Stimulated activated CD8-positive, alpha-beta memory T cell treated with anti-CD3 and anti-CD28 coated beads, Interleukin-12 subunit alpha, Interleukin-12 subunit beta, amount 100 ng/mL, for 4 hours (primary cell): Measurements from ENCODE around the gene CCDC192.
"Not testable (repeated sequence)": the region's sequence is repeated elsewhere in the genome, so short reads cannot be mapped to it uniquely, and the experiment has no call there.

Experiments
- DNase-seq: peaks from one replicate; pipeline ENCODE4 v3.0.0-alpha.2; 2020; ENCODE audit warnings: low read depth

CCDC192 gene

DNA sequence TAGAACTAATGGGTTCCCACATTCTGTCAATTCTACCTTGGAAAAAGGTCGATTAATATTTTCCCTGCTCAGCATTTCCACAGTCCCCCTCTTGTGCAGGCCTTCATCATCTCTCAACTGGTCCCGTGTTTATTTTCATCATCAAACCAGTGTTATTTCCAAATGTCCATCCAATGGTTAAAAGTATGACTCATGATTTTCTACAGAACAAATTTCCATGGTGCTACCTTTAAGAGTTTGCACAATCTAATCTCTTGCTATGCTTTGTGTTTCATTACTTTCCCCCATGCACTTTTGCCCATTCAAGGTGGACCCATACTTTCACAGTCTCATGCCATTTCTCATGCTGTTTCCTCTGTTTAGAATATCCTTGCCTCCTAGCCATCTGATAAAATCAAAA lies 143.7 kb downstream of the CCDC192 start:
- DNase-seq: no peak

DNA sequence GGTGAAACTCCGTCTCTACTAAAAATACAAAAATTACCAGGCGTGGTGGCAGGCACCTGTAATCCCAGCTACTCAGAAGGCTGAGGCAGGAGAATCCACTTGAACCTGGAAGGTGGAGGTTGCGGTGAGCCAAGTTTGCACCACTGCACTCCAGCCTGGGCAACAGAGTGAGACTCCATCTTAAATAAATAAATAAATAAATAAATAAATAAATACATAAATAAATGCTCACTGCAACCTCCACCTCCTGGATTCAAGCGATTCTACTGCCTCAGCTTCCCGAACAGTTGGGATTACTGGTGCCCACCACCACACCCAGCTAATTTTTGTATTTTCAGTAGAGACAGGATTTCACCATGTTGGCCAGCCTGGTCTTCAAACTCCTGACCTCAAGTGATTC lies 144.4 kb downstream of the CCDC192 start:
- DNase-seq: not testable (repeated sequence)

DNA sequence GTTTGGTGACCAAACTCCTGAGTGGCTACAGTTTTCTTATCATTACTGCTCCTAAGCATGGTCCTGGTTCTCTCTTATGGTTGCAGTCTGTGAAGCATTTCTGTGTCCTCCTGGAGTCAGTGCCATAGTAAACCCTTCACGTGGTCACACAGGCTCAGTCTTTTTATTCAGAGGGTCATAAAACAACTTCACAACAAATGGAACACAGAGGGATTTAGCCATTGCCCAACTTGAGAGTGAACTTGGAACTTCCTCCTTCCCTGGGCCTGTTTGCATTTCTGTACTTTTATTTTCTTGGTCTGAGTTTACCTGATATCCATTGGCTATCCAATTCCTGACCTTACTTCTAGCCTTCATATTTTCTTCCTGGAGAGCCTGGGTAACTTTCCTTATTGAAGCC lies 144.9 kb downstream of the CCDC192 start:
- no peak for DNase-seq

DNA sequence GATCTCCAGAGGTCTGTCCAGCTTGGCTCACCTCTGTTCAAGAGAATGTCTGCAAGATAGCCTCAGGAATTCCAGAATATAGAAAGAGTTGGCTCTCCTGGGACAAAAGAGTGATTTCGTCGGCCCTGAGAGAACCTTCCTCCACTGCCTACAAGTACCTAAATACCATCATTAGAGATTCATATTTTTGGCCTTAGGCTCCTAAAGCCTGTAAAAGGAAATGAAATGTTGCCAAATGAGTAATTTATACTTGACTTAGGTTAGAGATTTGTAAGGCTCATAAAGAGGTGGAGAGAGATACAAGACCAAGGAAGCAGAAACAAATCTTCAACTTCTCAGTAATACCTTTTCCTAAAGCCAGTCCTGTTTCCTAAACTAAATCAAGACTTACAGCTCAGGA lies 146.2 kb downstream of the CCDC192 start:
- no peak for DNase-seq

DNA sequence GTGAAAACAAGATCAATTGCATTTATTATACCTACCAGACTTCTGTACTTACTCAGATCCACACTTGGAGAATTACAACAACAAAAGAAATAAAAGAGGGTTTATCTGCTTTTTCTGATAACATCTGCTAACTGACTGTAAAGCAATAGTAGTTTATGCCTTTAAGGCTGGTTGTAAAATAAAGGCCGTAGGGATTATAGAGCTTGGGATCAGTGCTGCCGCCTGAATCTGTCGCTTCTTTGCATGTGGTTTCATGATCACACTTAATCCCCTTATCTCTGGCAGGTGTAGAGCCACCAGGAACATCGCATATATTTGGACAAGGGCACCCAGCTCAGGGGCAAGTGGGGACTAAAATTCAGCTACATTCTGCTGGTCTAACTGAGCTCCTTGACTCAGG lies 146.7 kb downstream of the CCDC192 start:
- DNase-seq: no peak

DNA sequence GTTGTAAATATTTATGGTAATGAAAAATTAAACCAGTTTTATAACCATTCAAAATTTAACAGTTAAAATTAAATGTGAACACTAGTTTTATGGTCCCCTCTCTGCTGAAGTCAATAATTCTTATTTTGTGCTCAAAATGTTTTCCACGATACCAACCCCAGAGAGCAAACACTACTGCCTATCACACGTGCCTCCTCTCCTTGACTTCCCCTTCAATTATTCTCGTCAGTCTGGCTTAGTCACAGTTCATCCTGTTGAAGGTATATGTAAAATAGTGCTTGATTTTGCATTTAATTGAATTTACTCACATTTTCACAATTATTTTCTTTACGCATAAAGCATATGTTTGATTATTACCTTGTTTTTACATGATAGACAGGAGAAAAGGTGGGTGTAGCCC lies 148.8 kb downstream of the CCDC192 start:
- no peak for DNase-seq

DNA sequence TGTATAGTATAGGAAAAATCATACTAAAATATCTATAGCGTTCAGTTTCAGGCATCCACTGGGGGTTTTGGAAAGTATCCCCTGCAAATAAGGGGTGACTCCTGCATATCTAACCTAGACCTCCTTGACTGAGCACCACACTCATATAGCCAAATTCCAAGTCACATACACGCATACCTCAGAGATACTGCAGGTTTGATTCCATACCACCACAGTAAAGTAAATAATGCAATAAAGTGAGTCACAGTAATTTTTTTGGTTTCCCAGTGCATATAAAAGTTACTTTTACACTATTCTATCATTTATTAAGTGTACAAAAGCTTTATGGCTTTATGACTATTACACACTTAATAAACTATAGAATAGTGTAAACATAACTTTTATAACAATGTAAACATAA lies 151.3 kb downstream of the CCDC192 start:
- DNase-seq: no peak

DNA sequence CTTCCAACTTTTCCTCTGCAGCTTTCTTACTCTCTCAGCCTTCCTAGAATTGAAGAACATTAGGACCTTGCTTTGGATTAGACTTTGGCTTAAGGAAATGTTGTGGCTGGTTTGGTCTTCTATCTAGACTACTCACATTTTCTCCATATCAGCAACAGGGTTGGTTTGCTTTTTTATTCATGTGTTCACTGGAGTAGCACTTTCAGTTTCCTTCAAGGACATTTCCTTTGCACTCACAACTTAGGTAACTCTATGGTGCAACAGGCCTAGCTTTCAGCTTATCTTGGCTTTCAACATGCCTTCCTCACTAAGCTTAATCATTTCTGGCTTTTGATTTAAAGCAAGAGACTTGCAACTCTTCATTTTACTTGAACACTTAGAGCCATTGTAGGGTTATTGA lies 153.1 kb downstream of the CCDC192 start:
- DNase-seq: no peak

DNA sequence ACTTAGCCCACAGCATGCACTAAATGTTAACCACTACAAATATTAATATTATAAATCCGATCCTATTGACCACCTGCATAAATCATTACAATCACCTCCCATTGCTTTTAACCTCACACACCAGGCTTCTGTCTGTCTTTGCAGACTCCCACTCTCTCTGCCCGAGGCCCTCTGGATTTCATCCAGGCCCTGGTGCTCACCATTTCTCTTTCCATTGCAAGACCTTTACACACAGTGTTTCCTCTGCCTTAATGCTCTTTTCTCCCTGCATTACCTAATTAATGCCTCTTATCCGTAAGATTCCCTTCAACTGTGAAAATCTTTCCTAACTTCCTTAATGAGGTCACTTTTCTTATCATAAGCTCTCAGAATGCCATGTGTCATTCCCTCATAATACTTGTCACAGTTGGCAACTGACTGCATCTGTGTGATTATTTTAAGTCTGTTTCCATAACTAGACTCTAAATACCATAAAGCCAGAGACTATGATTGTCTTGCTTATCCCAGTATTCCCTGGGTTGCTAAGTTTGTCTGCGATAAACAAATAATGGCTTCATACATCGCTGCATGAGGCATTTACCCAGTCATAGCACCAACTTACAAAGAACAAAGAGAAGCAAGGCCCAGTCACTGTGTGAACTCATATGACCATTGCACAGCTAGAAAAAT lies 155.1 kb downstream of the CCDC192 start:
- DNase-seq: no peak

DNA sequence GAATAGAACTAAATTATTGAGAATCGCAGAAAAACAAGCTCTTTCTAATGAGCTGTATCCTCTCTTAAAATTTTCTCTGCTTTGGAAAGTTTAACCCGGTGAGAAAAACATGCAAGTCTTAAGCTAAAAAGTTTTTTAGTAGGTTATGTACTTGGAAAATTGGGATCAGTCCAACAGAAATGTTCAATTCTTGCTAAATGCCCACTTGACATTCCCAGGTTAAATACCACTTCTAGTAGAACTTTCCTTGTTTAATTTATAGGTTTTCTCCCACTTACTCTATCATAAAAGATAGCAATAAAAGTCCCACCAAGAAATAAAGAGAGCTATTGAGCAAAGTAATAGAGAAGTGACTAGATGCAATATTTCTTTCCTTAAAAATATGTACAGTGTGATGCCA lies 157.1 kb downstream of the CCDC192 start:
- DNase-seq: no peak

DNA sequence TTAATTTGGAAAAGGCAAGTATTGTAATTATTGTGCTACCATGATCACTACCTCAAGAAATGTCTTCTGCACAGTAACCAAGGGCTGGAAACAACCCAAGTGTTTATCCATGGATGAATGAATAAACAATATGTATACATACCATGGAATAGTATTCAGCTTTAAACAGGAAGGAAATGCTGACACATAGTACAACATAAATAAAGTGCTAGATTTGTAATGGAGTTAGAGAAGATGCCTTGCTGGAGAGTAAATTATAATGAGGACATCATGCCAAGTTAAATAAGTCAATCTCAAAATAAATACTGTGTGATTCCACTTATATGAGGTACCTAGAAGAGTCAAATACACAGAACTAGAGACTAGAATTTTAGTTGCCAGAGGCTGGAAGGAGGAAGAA lies 160.0 kb downstream of the CCDC192 start:
- DNase-seq: no peak

DNA sequence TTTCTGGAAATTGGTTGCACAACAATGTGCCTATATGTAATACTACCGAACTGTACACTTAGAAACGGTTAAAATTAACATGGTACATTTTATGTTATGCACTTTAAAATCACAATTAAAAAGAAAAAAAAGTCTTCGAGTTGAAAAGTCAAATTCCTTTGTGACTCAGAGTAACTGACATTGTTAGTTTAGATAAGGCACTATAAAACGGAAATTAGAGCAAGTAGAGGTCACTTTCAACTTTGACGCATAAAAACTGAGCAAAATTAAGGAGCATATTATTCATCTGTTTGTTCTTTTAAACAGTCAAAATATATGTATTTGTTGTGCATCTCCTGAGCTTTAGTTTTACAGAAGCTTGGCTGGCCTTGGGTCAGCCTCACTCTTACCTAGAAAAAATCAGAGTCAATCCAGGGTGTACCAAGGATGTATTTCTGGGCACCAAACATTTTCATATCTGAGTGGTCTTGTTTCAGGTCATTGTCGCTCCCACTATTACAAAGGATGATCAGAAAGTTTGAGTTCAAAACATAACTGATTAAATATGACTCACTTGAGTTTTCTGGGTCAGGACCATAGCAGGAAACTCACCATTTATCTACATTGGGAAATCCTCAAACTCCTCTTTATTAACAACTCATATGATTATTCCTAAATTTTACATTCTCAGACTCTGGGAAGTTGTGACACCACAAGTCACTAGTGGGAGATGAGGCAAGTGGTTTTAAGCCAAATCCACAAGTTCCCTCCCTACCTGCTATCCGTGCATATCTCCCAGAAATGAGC lies 160.6 kb downstream of the CCDC192 start:
- DNase-seq: no peak

DNA sequence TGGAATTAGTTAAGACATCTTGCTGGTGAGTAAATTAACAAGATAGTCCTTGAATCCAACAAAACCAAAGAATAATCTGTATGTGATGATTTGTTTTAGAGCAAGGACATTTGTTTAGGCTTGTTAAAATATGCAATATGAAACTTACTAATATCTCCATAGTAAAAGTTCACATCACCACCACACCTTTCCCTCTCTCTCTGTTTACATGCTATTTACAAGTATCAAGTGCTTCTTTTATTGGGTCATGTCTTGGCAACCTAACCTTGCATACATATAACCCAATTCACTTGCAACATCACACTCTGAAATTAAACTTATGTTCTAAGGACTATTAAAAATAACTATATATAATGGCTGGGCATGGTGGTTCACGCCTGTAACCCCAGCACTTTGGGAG lies 161.3 kb downstream of the CCDC192 start:
- DNase-seq: no peak

DNA sequence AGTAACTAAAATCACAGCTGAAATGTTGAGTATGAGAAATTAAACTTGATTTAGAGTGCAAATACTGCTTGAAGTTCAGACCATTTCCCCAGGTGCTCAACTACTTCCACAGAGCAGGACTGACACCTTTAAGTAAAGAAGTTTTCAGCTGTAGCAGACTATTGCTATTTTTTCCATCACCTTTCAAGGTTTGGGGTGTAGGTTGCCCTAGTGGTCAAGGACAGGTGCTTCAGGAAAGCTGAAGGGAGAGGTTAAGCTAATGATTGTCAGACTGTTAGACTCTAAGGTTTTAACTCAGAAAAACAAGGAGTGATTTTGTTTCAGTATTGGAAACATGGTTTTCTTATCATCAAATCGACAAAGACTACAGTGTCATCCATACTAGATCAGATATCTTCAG lies 162.1 kb downstream of the CCDC192 start:
- DNase-seq: no peak

DNA sequence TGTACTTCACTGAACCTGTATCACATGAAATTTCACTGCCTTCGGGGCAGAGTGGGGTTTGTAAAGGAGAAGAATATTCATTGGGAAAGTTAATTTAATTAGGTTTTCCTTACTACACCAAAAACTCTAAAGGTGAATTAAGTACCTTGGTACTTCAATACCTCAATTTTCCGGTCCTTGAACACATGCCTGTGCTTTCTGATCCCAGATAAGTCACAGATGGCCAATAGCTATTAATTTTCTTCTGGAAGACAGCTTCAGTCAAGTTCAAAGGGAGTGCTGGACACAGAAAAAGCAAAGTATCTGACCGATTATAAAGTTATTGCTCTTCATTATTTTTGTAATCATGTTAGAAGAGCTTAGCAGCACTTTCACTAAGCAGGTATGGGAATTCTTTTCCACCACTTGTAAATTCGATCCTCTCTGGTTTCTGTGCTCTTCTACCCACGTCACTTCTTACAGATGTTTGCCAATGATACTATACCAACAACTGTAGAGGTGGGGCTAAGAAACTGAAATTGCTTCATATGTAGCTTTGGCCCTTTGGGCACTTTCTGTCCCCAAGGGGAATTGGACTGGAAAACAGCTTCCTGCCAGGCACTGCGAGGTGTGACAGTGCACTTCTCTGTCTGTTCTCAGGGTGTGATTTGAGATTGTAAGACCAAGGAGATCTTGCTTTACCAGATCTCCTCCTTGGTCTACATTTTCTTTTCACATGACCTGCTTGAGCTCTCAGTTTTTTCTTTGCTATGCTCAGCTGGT lies 164.0 kb downstream of the CCDC192 start:
- DNase-seq: no peak

DNA sequence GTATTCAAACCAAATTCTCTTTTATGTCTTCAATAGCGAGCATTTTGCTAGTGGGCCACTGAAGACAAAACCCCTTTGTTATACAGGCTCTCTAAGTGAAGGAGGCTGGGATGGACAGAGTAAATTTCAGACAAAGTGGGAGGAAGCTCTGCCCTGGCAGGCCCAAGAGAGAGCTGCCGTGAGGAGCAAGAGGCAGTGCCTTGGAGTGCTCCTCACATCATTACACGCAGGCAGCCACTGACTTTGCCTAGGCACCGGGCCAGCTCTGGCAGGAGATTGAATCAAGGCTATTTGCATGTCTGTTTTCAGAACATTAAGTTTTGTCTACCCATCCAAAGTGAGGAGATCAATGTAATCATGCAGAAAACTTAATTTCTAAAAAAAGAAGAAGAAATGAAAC lies 167.7 kb downstream of the CCDC192 start:
- no peak for DNase-seq

DNA sequence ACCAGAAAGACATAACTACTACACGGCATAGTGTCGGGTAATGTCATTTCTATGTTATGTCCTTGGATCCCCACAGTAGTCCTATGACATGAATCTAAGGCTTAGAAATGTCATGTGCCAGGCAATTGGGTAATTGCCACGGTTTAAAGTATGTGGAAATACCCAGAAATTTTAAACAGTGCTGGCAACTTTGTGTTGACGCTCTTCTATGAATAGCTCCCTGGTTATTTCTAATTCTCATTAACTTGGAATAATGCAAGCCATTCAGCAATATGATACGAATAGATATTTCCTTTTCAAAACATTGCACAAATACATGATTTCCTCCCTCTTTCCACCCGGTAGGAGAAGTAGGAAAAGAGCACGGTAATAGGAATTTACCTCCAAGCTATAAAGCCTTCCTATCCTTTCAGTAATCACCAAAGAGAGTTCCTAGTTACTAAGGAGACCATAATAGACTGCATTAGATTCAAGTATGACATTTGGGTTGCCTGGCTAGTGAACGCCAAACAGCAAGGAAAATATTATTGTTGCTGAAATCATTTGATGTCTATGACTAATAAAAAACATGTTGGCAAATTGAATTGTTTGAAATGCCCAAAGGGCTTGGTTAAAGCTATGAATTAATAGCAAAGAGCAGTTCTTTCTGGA lies 168.4 kb downstream of the CCDC192 start:
- DNase-seq: no peak

DNA sequence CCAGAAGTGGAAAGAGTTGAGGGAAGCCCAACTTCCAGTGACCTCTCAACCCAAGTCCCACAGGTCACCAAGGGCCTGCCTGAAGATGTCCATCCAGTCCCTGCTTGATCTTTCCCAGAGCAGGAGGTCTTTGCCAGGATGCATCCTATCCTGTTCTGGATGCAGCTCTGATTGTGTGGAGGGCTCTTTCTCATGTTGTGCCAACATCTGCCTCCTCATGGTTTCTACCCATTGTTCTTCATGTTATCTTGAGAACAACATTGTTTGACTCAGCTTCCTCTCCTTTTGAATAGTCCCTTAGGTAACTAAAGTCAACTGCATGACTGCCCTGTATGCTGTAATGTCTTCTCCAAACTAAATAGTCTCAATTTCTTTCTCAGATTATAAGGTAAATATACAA lies 169.3 kb downstream of the CCDC192 start:
- no peak for DNase-seq

DNA sequence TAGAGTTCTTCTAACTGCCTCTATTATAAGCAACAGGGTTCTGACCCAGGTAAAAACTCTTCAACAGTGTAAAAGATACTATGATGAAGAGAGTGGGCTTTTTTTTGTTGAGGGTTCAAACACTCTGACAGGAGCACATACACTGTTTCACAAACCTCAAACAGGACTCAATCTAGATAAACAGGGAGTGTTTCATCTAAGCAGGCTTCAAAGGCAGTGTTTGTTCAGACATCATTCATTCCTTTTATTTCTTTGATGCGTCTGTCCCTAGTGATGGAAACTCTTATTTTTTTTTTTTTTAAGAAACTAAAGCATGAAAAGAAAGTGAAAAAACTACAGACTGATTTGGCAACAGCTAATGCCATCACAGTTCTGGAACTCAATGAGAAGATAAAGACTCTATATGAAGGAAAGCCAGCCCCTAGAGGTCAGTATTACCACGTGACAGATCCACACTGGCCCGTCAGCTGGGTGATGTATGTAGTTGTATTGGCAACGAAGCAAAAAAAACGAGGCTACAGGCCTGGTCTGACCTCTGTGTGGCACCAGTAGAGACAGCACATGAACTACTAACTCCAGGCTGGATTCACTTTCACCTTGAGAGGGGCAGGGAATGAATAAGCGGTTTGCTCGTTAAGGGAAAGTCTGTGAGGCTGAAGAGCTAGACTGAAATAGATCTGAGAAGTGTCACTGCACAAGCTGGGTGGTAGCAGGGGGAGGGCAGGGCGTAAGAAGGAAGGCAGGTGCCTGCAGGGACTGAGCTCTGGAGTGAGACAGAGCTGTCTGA lies 172.2 kb downstream of the CCDC192 start:
- no peak for DNase-seq

DNA sequence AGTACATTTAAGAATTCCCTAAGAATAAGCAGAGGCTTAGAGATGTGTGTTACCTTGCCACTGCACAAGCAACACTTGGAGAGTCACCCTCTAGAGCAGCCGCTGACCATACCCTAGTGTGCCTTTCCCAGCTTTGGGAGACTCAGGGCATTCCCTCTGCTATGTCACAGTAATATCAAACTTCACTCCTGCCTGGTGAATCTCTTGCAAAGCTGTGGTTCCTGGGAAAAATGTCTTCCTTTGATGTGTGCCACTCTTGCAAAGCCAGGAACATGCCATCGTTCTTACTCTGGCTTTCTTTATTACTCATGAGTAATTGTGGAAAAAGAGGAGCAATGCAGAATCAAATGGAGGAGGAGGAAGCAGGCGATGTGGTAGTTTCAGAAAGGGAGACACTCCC lies 173.2 kb downstream of the CCDC192 start:
- no peak for DNase-seq

DNA sequence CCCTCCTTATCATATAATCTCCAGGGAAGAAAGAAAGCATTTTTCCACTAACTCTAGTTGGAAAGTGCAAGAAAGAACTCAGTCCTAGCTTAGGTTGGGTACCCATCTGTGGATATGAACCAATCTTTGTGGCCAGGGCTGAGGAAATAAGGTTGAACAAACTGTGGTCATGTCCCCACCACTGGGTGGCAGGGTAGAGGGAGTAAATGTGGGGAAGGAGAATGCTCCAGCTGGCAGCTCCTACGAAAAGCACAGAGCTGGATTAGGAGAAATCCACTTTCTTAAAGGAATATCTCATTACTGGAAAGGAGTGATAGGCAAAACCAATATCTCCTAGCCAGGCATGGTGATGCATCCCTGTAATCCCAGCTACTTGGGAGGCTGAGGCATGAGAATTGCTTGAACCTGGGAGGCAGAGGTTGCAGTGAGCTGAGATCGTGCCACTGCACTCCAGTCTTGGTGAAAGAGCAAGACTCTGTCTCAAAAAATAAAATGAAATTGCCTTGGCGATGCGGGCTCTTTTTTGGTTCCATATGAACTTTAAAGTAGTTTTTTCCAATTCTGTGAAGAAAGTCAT lies 175.1 kb downstream of the CCDC192 start:
- DNase-seq: no peak
